ENCODE results near the gene KLHL30. TPM values are rescaled to one million over a fixed set of nuclear protein-coding genes. Genes with fewer than 3 reads are reported as not detected.

Gene KLHL30, protein sequence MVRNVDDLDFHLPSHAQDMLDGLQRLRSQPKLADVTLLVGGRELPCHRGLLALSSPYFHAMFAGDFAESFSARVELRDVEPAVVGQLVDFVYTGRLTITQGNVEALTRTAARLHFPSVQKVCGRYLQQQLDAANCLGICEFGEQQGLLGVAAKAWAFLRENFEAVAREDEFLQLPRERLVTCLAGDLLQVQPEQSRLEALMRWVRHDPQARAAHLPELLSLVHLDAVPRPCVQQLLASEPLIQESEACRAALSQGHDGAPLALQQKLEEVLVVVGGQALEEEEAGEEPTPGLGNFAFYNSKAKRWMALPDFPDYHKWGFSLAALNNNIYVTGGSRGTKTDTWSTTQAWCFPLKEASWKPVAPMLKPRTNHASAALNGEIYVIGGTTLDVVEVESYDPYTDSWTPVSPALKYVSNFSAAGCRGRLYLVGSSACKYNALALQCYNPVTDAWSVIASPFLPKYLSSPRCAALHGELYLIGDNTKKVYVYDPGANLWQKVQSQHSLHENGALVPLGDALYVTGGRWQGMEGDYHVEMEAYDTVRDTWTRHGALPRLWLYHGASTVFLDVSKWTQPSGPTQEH
- 0.19 TPM in 1 of 2 replicates, not detected in the other for total RNA-seq

GRCh38 chr2:238138331-238139195 lies at the start of gene KLHL30:
TSS of gene KLHL30 (plus strand) at chr2:238138668. CDS start at chr2:238140755, 2,087 bp downstream.

GRCh38 chr2:238100049-238100820 lies 38.2 kb upstream of the KLHL30 start, which contains the start of gene ESPNL:
TSS of gene ESPNL (plus strand) at chr2:238100340. CDS start at chr2:238100420, 80 bp downstream.

GRCh38 chr2:238158509-238159070 lies 20.1 kb downstream of the KLHL30 start, which contains the start of gene ERFE:
TSS of gene ERFE (plus strand) at chr2:238158970. CDS start at chr2:238159008, 38 bp downstream.

Other genes starting within 250 kb of the KLHL30 start
- gene UBE2F, start 171.7 kb upstream of the KLHL30 start, total RNA-seq: 42.2 and 45.3 TPM in 2 replicates
- gene SCLY, start 77.7 kb upstream of the KLHL30 start, total RNA-seq: 24.6 and 25.0 TPM in 2 replicates
- gene ESPNL, start 38.3 kb upstream of the KLHL30 start, total RNA-seq: 0.09 TPM in 1 of 2 replicates, not detected in the other
- gene ERFE, start 20.3 kb downstream of the KLHL30 start, total RNA-seq: 0.09 and 0.66 TPM in 2 replicates
- 20.8 and 26.4 TPM in 2 replicates for gene ILKAP, start 65.0 kb downstream of the KLHL30 start, total RNA-seq
- 2.3 and 3.1 TPM in 2 replicates for gene HES6, start 101.4 kb downstream of the KLHL30 start, total RNA-seq
- 2.1 and 2.6 TPM in 2 replicates for gene PER2, start 149.9 kb downstream of the KLHL30 start, total RNA-seq
- 10.7 and 11.3 TPM in 2 replicates for gene TRAF3IP1, start 181.8 kb downstream of the KLHL30 start, total RNA-seq

All from endothelial cell of coronary artery (primary cell).